B cell (primary cell): Measurements from ENCODE around the gene NOXA1. TPM values are rescaled to one million over a fixed set of nuclear protein-coding genes. Genes with fewer than 3 reads are reported as not detected.

Source experiments
- ATAC-seq: fragments of 200-7000 bp; cut with Tn5 transposase; one replicate; pipeline ENCODE4 v1.10.0; 2021; ENCODE audit warnings: low read depth, mild to moderate bottlenecking, moderate number of reproducible peaks, moderate library complexity
- CTCF ChIA-PET: fragments of 350-600 bp; sonication (Branson Sonifier 250); formaldehyde crosslinking; loops from one replicate; lab custom pipeline; 2021; ENCODE audit warnings: antibody characterized with exemption, inconsistent platforms; lab: Charles Lee
- POLR2A ChIA-PET: fragments of 350-600 bp; sonication (Branson Sonifier 250); formaldehyde crosslinking; loops from one replicate; lab custom pipeline; 2021; ENCODE audit warnings: antibody characterized with exemption; lab: Charles Lee
- DNase-seq: peaks from one replicate; pipeline ENCODE4 v3.0.0; 2013
- H2AFZ ChIP-seq: 2 replicates; pipeline ENCODE4 v1.6.1; 2012; ENCODE audit warnings: mild to moderate bottlenecking, low read depth, low read length; ENCODE audit not compliant: insufficient read depth, poor library complexity, severe bottlenecking
- H3K27ac ChIP-seq, 2 donors: 1 replicate in 1 of 2; 2 replicates in 1 of 2; pipeline ENCODE4 v1.5.1; 2012 to 2013; ENCODE audit warnings: low read length in 2 of 2, mild to moderate bottlenecking in 2 of 2, moderate library complexity in 1 of 2
- H3K27me3 ChIP-seq, 4 experiments: fragments of 200-600 bp in 1 of 4; sonication (generic) in 1 of 4; replicated peaks in 1 of 4; 1 replicate in 2 of 4; 2 replicates in 2 of 4; pipeline versions ENCODE4 v1.6.1 to v1.7.0; 2013 to 2016; ENCODE audit warnings: low read length in 3 of 4, mild to moderate bottlenecking in 2 of 4, mixed read lengths in 1 of 4, moderate library complexity in 1 of 4; ENCODE audit not compliant: insufficient read depth in 4 of 4, control insufficient read depth in 3 of 4; ENCODE audit errors: control extremely low read depth in 1 of 4
- H3K36me3 ChIP-seq, 2 experiments: replicated peaks in 1 of 2; 1 replicate in 1 of 2; 2 replicates in 1 of 2; pipeline versions ENCODE4 v1.6.1 to v1.7.1; 2013; ENCODE audit warnings: low read length in 1 of 2; ENCODE audit not compliant: insufficient read depth in 2 of 2, control insufficient read depth in 1 of 2; ENCODE audit errors: control extremely low read depth in 1 of 2, extremely low read depth in 1 of 2
- H3K4me1 ChIP-seq, 2 donors: fragments of 200-600 bp in 1 of 2; sonication (generic) in 1 of 2; 1 replicate in 1 of 2; 2 replicates in 1 of 2; pipeline versions ENCODE4 v1.5.1 to v1.6.1; 2013 to 2017; ENCODE audit warnings: low read length in 2 of 2; ENCODE audit not compliant: control insufficient read depth in 2 of 2, insufficient read depth in 2 of 2
- H3K4me2 ChIP-seq: replicated peaks from 2 replicates; pipeline ENCODE3; 2012; ENCODE audit warnings: mild to moderate bottlenecking, low read depth, low read length; ENCODE audit not compliant: poor library complexity, severe bottlenecking
- H3K4me3 ChIP-seq, 5 experiments: fragments of 200-600 bp in 1 of 5; sonication (generic) in 1 of 5; 1 replicate in 3 of 5; 2 replicates in 2 of 5; pipeline versions ENCODE4 v1.5.1 to v1.7.0; 2011 to 2016; ENCODE audit warnings: low read length in 4 of 5, mild to moderate bottlenecking in 4 of 5, low read depth in 2 of 5, control low read depth in 1 of 5, moderate library complexity in 1 of 5; ENCODE audit not compliant: insufficient read depth in 1 of 5; ENCODE audit errors: control extremely low read depth in 1 of 5, extremely low read depth in 1 of 5
- H3K79me2 ChIP-seq: fragments of 200-600 bp; sonication (generic); one replicate; pipeline ENCODE4 v1.6.0; 2016; ENCODE audit warnings: low read length; ENCODE audit not compliant: control insufficient read depth, insufficient read depth
- H3K9ac ChIP-seq: fragments of 200-600 bp; sonication (generic); 2 replicates; pipeline ENCODE4 v1.6.1; 2017; ENCODE audit warnings: mild to moderate bottlenecking, low read length, moderate library complexity
- H3K9me3 ChIP-seq, 3 donors: one replicate each; pipeline versions ENCODE4 v1.6.1 to v1.7.1; 2013; ENCODE audit warnings: low read length in 2 of 3; ENCODE audit not compliant: control insufficient read depth in 2 of 3, insufficient read depth in 1 of 3; ENCODE audit errors: control extremely low read depth in 1 of 3
- H4K20me1 ChIP-seq: 2 replicates; pipeline ENCODE4 v1.6.0; 2012; ENCODE audit warnings: mild to moderate bottlenecking, low read length; ENCODE audit not compliant: insufficient read depth, control insufficient read depth, poor library complexity, severe bottlenecking
- H3K27ac Mint-ChIP-seq: one replicate; pipeline ENCODE4 v1.8.0; 2021; ENCODE audit warnings: mixed read lengths
- H3K27me3 Mint-ChIP-seq: one replicate; pipeline ENCODE4 v1.8.0; 2021; ENCODE audit warnings: mixed read lengths
- H3K4me1 Mint-ChIP-seq: one replicate; pipeline ENCODE4 v1.8.0; 2021; ENCODE audit warnings: mixed read lengths
- H3K4me3 Mint-ChIP-seq: one replicate; pipeline ENCODE4 v1.8.0; 2021; ENCODE audit warnings: mixed read lengths
- H3K9me3 Mint-ChIP-seq: one replicate; pipeline ENCODE4 v1.8.0; 2022; ENCODE audit warnings: mixed read lengths; ENCODE audit not compliant: insufficient read depth
- CTCF ChIP-seq: fragments of 200-600 bp; IDR thresholded peaks from one replicate; pipeline ENCODE4 v1.8.0; 2022; ENCODE audit warnings: antibody characterized with exemption, mild to moderate bottlenecking
- EZH2 ChIP-seq: IDR thresholded peaks from 2 replicates; pipeline ENCODE4 v1.6.1; 2012; ENCODE audit warnings: borderline replicate concordance, low read depth, mild to moderate bottlenecking, moderate library complexity, low read length; ENCODE audit not compliant: insufficient read depth, poor library complexity, severe bottlenecking
- WGBS: methylation state at CpG from one replicate; pipeline ENCODE4 v1.1.5; 2013; ENCODE audit warnings: missing lambda C conversion rate; ENCODE audit not compliant: insufficient coverage; 5-methylcytosine and 5-hydroxymethylcytosine counted together
- intact Hi-C: fragments of 100-400 bp; cut with micrococcal nuclease; formaldehyde crosslinking; loops from one replicate; pipeline ENCODE4 v1.10.0; 2022
- polyA plus RNA-seq: library from polyadenylated mRNA; depleted of rRNA; stranded (reverse); fragments of >200 nt; gene quantifications from 2 replicates; pipeline ENCODE4 v1.2.3, GENCODE V29; 2012
- total RNA-seq, 2 donors: library from RNA; stranded (reverse); fragments of 120-200 nt in 1 of 2; gene quantifications; 1 replicate in 1 of 2; 2 replicates in 1 of 2; pipeline versions ENCODE4 v1.2.3 to v1.2.4, GENCODE V29; 2013 to 2022

The NOXA1 gene
- total and polyA plus RNA-seq, 2 donors (not counting 1 experiment from before 2014, with no cell fraction given), result 5.7 to 7.7 TPM

DNA sequence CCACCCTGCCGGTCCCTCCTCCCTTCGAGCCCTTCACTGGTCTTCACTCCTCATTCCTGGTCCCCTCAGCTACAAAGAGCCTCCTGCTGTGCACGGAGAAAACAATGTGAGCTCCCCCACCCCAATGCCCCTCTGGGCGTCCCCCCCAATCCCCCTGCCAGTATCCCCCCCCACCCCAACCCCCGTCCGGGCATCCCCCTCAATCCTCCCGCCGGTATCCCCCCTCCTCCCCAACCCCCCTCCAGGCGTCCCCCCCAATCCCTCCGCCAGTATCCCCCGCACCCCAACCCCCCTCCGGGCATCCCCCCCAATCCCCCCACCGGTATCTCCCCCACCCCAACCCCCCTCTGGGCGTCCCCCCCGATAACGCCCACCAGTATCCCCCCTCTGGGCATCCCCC lies 43.0 kb upstream of the NOXA1 start:
- Histone ChIP-seq H3K36me3 (no peaks in the 10 kb centered on the region), H3K4me1 (no peaks in the 10 kb centered on the region), H4K20me1 (no peaks in the 10 kb centered on the region), H3K79me2 (no peaks in the 10 kb centered on the region), H2AFZ (no peak overlapping the region), H3K27ac (no peak overlapping the region), H3K4me3 (no peak overlapping the region), H3K4me2 (no peak overlapping the region), H3K27me3 (no peaks in the 10 kb centered on the region), H3K9me3 (peaks cover 0 to 4% (median 3%) of the 10 kb centered on the region in 3 donors), H3K9ac (no peak overlapping the region)
- POLR2A ChIA-PET, result no interaction called here
- DNase-seq, result no peak
- Mint-ChIP-seq H3K27me3 (no peaks in the 10 kb centered on the region), H3K9me3 (no peaks in the 10 kb centered on the region), H3K4me1 (no peaks in the 10 kb centered on the region), H3K4me3 (no peak overlapping the region), H3K27ac (no peak overlapping the region)
- no peak for TF ChIP-seq EZH2
- TF ChIP-seq CTCF, result no peak
- intact Hi-C loops, result no loop called here
- 100% methylated on average over 2 of the region's 16 CpGs for WGBS
- CTCF ChIA-PET, result no interaction called here
- ATAC-seq, result no peak

DNA sequence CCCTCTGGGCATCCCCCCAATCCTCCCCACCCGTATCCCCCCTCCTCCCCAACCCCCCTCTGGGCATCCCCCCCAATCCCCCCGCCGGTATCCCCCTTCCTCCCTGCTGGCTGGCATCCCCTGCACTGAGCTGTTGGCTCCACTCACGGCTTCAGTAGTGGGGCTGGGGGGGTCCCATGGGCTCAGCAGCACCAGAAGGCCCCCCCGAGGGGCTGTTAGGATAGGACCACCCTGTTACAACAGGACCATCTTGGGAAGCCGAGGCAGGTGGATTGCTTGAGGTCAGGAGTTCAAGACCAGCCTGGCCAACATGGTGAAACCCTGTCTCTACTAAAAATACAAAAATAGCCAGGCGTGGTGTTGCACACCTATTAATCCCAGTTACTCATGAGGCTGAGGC lies 42.6 kb upstream of the NOXA1 start:
- WGBS, result 85% methylated on average over 4 of the region's 7 CpGs
- TF ChIP-seq EZH2, result no peak
- H3K4me3 ChIP-seq, result no peak overlapping the region
- DNase-seq, result no peak
- H3K9me3 Mint-ChIP-seq, result no peaks in the 10 kb centered on the region
- peaks cover 0 to 3% (median 2%) of the 10 kb centered on the region in 3 donors for H3K9me3 ChIP-seq
- no peaks in the 10 kb centered on the region for H3K27me3 Mint-ChIP-seq
- H3K79me2 ChIP-seq, result no peaks in the 10 kb centered on the region
- H4K20me1 ChIP-seq, result no peaks in the 10 kb centered on the region
- no peak overlapping the region for H3K4me3 Mint-ChIP-seq
- POLR2A ChIA-PET, result no interaction called here
- no peak overlapping the region for H3K27ac ChIP-seq
- H2AFZ ChIP-seq, result no peak overlapping the region
- CTCF ChIA-PET, result no interaction called here
- H3K27me3 ChIP-seq, result no peaks in the 10 kb centered on the region
- H3K27ac Mint-ChIP-seq, result no peak overlapping the region
- intact Hi-C loops, result no loop called here
- no peak overlapping the region for H3K9ac ChIP-seq
- ATAC-seq, result no peak
- H3K36me3 ChIP-seq, result no peaks in the 10 kb centered on the region
- no peaks in the 10 kb centered on the region for H3K4me1 ChIP-seq
- no peak overlapping the region for H3K4me2 ChIP-seq
- H3K4me1 Mint-ChIP-seq, result no peaks in the 10 kb centered on the region
